HG03066 (cell line): ENCODE data around the gene SLC9A9.

ENCODE experiments used
- ATAC-seq: cut with Tn5 transposase; IDR thresholded peaks from one replicate; pipeline ENCODE4 v1.9.1; 2021; ENCODE audit warnings: low read depth; ENCODE audit not compliant: unreplicated experiment

The SLC9A9 gene

GRCh38 chr3:143764840-143765239, 83.4 kb downstream of the SLC9A9 start:
- no peak for ATAC-seq

DNA sequence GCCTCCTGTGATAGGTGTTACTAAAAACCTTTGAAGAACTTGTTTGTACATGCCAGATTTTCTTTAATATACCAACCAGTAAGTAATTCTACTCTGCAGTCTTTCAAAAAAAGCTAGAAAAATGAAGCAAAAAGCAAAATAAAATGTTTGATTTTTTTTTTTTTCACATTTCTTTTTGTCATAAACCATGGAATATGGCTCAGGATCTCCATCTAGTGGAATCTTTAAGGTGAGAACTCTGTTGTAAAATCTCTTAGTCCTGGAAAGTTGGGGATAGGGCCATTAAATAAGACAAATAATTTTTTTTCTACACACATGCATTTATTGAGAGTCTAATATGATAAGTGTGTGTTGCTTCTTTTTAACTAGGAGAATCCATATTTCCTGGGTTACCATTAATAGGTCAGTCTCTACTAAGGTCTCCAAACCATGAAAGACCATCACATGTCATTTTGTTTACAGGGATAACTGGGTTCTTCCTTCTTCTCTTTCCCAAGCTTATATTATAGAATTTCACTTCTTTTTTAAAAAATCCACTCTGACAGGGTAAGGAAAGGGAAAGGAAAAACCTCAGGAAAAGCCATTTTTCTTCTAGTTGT, 84.6 kb downstream of the SLC9A9 start:
- ATAC-seq, result no peak

GRCh38 chr3:143757691-143758090, 90.6 kb downstream of the SLC9A9 start:
- no peak for ATAC-seq

GRCh38 chr3:143755978-143756377, 92.3 kb downstream of the SLC9A9 start:
- no peak for ATAC-seq

GRCh38 chr3:143754090-143754489, 94.2 kb downstream of the SLC9A9 start:
- no peak for ATAC-seq

DNA sequence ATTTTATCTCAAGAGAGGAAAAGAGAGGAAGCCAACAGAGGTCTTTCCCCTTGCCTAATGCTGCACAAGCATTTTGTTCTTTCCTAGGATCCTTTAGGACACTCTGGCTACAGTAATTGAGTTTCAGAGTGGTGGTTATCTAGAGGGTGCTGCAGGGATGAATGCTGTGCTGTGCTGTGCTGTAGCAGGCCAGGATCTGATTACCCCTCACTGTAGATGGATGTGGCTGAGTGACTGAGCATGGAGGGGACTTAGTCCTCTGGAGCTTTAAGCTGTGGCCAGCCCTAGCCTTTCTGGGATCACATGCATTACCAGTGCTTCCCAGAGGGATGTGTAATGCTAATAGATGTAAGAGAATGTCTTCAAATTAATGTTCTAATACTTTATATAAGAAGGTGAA, 94.8 kb downstream of the SLC9A9 start:
- ATAC-seq, result no peak

GRCh38 chr3:143753006-143753405, 95.3 kb downstream of the SLC9A9 start:
- ATAC-seq, result no peak

- no peak for ATAC-seq
These were observed 96.6 kb downstream of the SLC9A9 start for GRCh38 chr3:143751643-143752178.

DNA sequence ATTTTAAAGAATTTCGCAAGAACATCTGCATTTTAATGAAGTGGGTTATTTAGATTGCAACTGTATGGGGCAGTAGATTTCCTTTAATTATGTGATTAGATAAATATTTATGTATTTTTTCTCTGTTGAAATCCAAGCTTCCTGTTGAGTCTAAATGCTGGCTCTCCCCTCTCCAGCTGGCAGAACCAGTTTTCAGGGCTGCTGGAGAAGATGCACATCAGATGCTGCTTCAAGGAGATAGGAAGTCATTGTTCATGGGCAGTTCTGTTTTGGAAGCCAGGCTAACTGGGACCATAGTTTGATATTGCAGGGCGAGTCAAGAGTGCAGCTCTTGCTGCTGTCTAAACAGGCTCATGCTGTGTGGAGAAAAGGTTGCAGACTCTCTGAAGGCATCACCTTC, 97.4 kb downstream of the SLC9A9 start:
- ATAC-seq, result no peak

DNA sequence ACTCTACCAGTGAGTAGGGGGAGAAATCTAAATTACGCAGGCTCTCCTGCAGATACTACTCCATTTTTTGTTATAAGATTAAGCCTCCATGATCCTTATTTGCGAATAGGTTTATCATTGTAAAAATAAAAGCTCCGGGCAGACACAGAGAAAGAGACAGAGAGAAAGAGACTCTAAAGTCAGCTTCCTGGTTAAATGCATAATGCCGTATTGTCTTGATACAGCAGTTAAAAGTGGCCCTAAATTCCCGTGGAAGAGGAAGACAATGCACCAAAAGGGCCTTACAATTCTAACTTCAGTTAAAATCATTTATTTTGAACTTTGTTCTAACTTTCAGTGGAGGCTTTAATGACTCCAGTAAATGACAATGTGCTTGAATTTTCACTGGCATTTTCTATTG, 98.3 kb downstream of the SLC9A9 start:
- ATAC-seq, result no peak

- no peak for ATAC-seq
These were observed 111.2 kb downstream of the SLC9A9 start for GRCh38 chr3:143737065-143737464.

- ATAC-seq, result no peak
These were observed 111.9 kb downstream of the SLC9A9 start for GRCh38 chr3:143736205-143736997.

DNA sequence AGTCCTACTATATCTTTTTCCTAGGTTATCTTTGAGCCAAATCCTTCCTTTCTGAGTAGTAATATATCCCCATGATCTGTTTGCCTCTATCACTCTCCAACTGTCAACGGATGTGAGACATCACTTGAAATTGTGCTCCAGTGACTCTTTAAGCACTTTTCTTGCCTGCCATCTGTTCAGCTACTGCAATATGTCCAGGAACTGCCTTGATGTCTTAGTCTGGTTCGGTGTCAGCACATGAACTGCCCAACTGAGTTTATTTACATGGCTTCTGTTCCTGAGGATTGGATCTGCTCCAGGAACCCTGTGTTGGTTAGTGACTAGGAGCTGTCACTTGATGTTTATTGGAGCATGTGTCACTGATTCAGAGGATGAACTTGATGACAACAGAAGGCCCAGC, 116.5 kb downstream of the SLC9A9 start:
- no peak for ATAC-seq

- ATAC-seq, result no peak
These were observed 116.9 kb downstream of the SLC9A9 start for GRCh38 chr3:143731320-143731719.

DNA sequence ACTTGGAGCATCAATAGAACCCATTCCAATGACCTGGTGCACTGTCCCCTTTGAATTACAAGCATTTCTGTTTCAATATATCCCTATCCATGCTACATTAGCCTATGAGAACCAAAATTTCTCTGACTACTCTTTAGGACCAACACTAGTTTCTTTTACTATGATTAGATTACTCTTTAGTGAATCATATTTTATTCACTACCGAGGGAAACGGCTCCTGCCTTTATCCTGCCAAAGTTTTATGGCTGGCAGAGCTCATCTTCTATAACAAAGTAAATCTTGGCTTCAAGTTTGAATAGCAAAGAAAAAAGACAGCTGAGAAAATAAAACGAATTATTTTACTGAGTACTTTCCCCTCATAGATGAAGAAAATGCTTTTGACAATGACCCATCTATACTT, 120.9 kb downstream of the SLC9A9 start:
- ATAC-seq, result no peak

DNA sequence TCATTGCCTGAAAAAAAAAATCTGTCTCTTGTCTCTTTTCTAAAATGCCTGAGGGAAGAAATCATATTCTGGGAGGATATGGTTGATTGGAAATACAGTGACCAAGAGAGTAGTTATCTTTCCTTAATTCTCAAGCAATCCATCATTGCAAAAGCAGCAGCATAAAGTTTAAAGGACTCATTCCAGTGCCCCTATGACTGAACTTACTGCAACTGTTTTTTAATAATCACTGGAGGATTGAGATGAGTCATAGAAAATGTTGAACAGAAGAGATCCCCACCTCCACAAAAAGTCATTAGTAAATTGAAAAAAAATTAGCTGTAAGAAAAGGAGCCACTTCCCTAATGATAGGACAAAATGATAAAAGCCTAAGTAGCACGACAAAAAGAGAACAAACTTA, 121.5 kb downstream of the SLC9A9 start:
- ATAC-seq, result no peak

- ATAC-seq, result no peak
These were observed 127.9 kb downstream of the SLC9A9 start for GRCh38 chr3:143720381-143720780.

DNA sequence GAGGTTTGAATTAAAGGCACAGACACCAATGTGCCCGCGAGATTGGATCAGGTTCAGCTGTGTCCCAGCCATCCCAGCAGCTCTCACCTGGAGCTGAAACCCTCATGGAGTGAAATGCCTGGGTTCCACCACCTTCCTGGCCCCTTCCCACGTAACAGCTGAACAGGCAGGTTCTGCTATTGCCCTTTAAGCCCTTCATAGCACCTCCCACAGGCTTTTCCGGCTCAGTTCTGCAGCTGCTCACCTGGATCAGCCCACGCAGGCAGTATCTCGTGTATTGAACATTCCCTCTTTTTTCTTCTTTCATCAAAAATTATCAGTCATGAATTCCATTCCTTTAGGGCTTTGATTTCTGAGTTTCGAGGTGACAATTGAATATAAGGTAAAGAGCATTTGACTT, 129.8 kb downstream of the SLC9A9 start:
- ATAC-seq, result no peak

- no peak for ATAC-seq
These were observed 131.5 kb downstream of the SLC9A9 start for GRCh38 chr3:143716731-143717130.

GRCh38 chr3:143712522-143712921, 135.7 kb downstream of the SLC9A9 start:
- ATAC-seq, result no peak

DNA sequence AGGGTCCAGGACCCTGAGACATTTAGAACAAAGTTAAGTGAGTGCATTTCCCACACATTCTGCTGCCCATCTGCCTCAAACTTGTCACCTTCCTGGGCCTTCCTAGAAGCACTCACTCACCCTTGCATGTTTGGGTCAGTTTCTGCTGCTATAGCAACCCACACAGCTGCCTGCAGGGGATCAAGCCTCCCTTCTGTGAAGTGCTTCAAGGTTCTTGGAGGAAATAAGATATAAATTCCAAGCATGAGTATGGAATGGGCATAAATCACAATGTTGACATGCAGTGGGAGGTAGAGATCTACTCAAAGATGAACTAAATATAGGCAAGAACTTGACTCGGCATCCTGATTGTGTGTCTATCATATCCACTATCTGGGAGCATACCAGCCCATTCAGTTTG, 140.4 kb downstream of the SLC9A9 start:
- ATAC-seq, result no peak

GRCh38 chr3:143700431-143700975, 147.8 kb downstream of the SLC9A9 start:
- no peak for ATAC-seq
